Glomerular visceral epithelial cell (primary cell): ENCODE results near the gene SLCO4A1.

ENCODE experiments used
- DNase-seq: peaks from one replicate; pipeline ENCODE4 v3.0.0-alpha.2; 2016; ENCODE audit errors: extremely low spot score

The SLCO4A1 gene

GRCh38 chr20:62685781-62686555 is 43.7 kb downstream of the SLCO4A1 start:
- no peak for DNase-seq

DNA sequence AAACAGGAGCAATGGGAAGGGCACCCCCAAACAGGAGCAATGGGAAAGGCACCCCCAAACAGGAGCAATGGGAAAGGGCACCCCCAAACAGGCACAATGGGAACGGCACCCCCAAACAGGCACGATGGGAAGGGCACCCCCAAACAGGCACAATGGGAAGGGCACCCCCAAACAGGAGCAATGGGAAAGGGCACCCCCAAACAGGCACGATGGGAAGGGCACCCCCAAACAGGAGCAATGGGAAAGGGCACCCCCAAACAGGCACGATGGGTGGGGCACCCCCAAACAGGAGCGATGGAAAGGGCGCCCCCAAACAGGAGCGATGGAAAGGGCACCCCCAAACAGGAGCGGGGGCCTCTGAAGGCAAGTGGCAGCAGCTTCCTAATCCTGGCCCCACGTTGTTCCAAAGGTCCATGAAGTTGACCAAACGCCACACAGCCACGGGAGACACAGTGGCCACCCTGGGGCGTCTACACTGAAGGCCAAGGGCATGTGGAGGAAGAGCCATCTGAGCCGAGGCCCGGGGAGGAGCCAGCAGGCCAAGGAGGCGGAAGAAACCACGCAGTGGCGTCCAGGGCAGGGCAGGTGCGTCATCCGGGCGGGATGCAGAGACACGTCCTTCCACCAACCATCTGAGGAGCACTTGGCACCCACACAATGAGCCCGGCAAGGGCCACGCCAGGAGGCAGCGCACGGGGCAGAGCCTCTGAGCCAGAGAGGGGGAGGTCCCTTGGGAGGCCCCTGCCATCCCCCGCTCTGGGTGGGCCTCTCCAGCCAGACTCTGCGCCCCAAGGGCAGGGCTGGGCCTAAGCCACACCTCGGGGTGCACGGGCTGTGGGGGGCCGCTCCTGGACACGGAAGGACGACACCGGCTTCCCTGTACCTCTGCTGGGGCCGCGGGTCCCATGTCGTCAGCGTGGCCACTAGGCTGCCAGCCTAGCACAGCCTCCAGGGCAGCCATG is 44.8 kb downstream of the SLCO4A1 start:
- no peak for DNase-seq

DNA sequence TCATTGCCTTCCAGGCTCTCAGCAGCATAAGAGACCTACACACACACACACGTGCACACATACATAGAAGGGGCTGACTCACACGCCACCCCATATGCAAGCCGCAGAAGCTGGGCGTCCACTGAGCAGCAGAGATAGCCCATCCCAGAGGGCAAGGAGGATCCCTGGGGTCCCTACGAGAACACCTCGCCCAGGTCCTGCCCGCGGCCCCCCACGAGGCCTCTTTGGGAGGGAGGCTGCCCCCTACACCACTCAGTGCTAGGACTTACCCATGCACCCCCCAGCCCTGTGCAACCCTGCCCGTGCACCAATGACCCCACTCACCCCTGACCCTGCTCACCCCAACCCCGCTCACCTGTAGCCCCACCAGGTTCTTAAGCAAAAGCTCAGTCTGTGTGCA is 45.8 kb downstream of the SLCO4A1 start:
- no peak for DNase-seq

DNA sequence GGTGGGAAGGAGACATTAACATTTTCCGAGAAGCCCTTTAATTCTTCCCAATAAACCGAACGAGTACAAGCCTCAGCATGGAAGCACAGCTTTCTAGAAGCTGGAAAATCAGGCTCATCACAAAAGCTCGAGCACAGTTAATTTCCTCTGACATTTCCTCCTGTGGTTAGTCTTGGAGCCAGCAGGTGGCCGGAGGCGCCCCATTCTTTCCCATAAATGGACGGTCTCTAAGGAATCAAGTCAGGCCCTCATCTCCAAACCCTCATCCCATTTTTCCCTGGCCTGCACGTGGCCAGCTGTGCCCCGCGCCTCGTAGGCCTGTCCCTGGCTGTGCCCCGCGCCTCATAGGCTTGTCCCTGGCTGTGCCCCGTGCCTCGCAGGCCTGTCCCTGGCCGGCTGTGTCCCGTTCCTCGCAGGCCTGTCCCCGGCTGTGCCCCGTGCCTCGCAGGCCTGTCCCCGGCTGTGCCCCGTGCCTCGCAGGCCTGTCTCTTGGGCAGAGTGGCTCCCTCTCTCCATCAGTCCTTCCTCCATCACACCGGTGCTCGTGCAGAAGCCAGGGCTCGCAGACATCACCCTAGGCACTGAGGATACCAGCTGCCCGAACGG is 46.7 kb downstream of the SLCO4A1 start:
- no peak for DNase-seq

DNA sequence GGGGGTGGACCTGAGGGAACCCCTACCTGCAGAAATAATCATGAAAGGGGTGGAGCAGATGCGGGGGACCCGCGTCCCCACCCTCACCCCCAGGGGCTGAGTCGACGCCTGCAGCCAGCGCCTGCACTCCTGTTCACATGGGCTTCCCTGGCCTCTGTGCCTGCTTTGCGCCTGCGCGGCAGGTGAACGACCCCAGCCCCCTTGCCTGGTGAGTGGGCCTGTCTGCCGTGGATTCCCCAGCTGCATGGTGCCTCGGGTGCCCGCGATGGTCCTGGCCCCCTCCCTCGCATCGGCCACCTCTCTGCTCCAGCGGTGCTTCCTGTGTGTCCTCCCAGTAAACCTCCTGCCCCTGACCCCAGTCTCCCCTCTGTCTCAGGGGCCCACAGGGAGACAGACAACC is 47.6 kb downstream of the SLCO4A1 start:
- DNase-seq = no peak

DNA sequence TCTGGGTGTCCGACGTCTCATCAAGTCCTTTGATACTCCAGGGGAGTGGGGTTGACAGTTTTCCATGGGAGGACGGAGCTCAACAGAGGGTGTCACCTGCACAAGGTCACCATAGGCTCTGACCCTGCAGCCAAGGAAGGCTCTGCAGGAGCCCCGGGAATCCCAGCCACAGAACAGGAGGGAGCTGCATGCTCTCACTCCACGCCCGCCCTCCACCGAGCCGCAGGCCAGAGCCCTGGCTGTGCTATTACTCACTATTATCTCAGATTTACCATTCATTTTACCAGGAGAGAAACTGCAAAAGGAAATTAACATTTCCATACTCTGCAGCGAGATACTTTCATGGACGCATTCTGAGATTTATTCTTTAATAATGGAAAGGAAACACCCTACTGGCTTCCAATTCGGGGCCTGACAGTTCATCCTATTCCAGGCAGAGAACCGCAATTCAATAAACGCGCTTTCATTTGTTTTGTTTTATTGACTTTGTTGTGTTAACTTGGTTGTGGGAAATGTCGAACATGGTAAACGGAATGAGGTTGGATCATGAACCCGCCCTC is 48.0 kb downstream of the SLCO4A1 start:
- DNase-seq = no peak

GRCh38 chr20:62691487-62691886 is 49.2 kb downstream of the SLCO4A1 start:
- DNase-seq = no peak

DNA sequence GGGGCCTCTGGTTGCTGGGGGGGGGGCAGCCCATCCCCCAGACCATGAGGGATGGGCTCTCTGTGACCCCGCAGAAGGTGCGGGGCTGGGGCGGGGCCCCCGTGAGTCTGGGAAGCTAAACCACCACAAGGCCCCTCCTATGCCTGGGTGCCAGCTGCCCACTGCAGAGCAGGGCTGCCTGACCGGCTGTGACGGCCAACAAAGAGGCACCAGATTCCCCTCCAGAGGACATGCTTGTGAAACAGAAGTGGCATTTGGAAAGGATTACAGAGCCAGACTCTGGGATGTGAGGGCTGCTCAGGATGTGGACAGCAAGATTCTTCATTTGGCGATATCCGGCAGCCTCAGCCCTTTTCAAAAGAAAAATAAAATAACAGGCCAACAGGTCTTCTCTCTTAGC is 49.9 kb downstream of the SLCO4A1 start:
- DNase-seq = no peak

DNA sequence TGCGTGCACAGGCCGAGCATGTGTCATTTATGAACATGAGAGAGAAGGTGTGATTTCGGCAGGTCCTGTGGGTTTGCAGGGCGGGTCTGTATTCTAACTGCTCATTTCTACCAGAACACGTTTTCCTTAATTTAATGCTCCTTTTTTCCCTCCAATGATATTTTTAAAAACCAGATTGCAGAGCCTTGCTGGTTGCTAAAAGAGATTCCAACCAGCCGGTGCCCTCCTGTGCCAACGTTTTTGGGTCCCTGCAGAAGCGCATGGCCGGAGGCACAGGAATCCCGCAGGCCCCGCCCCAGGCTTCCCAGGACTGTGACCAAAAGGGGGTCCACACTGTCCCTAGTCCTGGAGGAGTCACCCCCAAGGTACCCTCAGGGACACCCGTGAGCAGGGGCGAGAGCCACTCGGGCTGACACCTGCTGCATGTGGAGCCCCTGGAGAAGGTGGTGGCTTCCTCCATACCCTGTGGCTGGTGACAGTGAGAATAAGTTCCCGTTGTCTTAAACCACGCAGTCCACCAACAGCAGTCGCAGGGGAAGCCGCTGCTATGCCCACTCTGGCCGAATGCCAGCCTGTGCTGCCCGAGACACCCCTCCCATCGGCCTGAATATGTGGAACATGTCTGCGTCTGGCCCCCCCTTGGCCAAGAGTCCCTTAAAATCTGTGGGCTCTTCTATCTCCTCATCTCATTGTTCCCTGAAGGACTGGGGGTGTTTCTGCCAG is 50.7 kb downstream of the SLCO4A1 start:
- no peak for DNase-seq

GRCh38 chr20:62693524-62693922 is 51.2 kb downstream of the SLCO4A1 start:
- DNase-seq = no peak

DNA sequence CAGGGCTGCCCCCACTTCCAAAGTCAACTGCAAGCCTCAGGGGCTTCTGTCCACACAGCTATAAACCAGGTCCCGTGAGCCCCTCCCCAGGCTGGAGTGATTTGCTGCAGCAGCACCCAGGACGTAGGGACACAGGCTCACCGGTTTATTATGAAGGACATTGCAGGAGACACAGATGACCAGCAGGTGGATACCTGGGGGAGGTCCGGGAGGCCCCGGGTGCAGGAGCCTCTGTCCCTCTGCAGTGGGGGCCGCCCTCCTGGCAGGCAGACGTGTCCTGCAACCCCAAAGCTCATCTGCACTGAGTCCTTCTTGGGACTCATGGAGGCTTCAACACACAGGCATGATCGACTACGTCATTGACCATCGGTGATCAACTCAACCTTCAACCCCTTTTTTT is 51.8 kb downstream of the SLCO4A1 start:
- no peak for DNase-seq

- DNase-seq = no peak
Measured at GRCh38 chr20:62694868-62695267, 52.6 kb downstream of the SLCO4A1 start.

DNA sequence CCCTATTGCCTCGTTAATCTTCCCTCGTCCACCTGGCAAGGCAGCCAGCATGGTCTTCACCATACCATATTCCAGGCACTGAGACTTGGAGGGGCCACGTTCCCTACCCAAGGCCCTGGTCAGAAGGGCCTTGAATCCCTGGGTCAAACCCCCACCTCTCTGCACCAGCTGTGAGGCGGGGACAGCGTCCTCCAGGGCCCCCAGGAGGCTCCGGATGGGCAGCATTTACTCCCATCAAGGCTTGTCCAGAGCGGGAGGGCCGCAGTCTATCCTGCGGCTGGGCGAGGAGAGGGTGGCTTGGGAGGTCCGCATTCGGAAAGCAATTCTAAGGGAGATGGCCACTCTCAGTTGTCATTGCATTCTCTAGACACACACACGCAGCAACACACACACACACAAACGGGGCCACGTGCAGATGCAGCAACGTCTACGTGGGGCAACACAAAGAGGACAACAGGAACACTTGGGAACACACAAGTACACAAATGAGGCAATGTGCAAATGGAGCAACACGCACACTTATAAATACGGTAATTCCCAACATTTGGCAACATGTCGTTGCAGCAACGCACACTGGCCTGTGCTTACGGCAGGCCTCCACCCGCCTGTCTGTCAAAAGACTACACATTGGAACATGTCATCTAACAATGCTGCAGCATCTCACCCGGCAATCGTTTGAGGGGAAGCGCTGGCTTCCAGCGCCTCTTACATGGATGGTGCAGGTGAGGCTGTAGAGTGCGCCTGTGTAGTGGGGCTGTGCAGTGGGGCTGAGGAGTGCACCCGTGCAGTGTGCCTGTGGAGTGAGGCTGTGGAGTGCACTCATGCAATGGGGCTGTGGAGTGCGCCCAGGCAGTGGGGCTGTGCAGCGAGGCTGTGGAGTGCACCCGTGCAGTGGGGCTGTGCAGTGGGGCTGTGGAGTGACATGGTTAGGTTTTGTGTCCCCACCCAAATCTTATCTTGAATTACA is 53.4 kb downstream of the SLCO4A1 start:
- no peak for DNase-seq

DNA sequence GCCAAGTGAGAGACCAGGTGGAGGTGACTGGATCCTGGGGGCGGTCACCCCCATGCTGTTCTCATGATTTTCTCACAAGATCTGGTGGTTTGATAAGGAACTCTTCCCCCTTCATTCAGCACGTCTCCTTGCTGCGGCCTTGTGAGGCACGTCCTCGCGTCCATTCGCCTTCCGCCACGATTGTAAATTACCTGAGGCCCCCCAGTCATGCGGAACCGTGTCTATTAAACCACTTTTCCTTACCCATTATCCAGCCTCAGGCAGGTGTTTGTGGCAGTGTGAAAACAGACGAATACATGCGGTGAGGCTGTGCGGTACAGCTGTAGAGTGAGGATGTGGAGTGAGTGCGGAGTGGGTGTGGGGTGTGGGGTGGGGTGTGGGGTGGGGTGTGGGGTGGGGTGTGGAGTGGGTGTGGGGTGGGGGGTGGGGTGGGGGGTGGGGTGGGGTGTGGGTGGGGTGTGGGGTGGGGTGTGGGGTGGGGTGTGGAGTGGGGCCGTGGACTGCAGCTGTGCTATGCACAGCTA is 54.2 kb downstream of the SLCO4A1 start:
- no peak for DNase-seq

GRCh38 chr20:62696989-62697388 is 54.7 kb downstream of the SLCO4A1 start:
- no peak for DNase-seq

DNA sequence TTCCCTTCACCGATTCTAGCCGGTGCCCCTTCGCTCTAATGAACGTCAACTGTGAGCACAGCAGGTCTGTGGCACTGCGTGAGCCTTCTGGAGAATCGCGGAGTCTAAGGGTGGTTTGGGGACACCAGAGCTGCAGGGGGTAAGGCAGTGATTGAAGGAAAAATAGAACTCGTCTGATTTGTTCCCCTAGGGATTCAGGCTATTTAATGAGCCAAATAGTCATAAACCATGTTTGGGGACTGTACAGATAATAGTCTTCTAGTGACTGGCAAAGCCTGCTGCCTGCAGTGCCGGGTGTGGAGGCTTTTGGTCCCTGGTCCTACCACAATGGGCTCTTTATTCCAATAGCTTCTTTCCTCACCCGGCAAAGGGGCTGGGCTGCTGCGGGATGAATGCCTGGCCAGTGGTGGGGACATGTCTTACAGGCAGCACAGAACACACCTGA is 55.2 kb downstream of the SLCO4A1 start:
- DNase-seq = no peak

- no peak for DNase-seq
Measured at GRCh38 chr20:62698231-62698630, 55.9 kb downstream of the SLCO4A1 start.

DNA sequence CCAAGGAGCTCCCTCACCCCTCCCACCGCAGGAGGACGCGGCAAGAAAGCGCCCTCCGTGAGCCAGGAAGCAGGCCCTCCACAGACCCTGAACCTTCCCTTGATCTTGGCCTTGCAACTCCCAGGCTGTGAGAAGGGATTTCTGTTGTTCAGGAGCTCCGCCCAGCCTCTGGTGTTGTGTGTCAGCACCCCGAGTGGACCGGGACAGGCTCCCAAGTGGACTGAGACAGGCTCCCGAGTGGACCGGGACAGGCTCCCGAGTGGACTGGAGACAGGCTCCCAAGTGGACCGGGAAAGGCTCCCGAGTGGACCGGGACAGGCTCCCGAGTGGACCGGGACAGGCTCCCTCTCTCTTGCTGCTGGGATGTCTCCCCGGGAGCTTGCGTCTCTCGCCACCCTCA is 57.0 kb downstream of the SLCO4A1 start:
- DNase-seq = no peak

DNA sequence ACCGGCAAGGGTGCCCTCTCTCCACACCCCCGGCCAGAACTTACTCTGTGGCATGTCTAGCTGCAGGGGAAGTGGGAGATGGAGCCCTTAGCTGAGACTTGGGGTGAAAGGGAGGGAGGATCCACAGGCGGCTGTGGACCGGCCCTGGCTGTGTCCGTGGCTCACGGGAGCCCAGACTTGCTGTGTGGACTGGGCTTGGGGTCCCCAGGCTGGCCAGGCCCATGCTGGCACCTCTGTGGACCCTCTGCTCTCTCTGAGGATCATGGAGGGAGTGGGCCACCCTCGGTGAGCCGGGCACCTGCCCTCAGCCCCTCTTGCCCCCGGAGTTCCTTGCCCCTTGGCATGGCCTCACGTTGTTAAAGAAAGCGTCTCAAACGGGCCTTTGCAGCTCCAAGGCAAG is 57.4 kb downstream of the SLCO4A1 start:
- DNase-seq = no peak
